Activated CD4-positive, alpha-beta T cell treated with anti-CD3 and anti-CD28 coated beads, Interleukin-2, amount 50 U/mL, for 16 hours (primary cell): ENCODE results near the gene ZHX3.

Experiments used
- DNase-seq: peaks from one replicate; pipeline ENCODE4 v3.0.0-alpha.2; 2020

The ZHX3 gene

DNA sequence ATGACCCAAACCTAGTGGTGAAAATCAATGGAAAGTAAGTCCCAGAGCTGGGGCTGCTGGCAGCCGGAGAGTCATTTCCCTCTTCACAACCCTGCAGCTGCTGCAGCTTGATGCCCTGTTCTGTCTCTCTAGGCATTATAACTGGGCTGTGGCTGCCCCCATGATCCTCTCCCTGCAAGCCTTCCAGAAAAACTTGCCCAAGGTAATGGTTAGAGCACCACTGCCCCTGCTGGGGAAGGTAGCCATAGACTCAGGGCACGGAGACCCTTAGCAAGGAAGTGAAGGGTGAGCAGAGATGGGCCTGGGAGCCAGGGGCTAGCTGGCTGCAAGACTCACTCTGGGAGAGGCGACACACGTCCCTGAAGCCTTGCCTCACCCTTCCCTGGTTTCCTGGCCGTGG lies 35.1 kb upstream of the ZHX3 start:
- no peak for DNase-seq

GRCh38 chr20:41352106-41352505 lies 34.6 kb upstream of the ZHX3 start:
- no peak for DNase-seq

DNA sequence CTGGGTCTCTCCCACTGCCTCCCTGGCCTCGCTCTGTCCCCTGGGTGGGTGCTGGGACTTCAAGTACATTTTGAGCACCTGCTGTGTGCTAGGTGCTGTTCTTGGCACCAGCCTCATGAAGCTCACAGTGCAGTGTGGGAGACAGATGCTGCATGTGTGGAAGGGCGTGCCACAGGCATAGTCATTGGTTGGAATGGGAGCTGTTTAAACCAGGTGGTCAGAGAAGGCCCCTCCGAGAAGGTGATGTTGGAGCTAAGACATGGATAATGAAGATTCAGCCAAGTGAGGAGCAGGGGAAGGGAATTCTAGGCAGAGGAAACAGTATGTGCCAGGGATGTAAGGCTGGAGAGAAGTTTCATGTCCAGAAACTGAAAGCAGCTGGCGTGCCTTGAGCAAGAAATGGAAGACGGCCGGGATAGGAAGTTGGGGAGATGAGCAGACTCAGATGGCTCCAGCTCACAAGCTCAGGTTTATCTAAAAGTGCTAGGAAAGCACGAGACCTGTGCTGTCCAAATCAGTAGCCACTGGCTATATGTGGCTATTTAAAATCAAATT lies 33.0 kb upstream of the ZHX3 start:
- no peak for DNase-seq

GRCh38 chr20:41349943-41350342 lies 32.4 kb upstream of the ZHX3 start:
- no peak for DNase-seq

DNA sequence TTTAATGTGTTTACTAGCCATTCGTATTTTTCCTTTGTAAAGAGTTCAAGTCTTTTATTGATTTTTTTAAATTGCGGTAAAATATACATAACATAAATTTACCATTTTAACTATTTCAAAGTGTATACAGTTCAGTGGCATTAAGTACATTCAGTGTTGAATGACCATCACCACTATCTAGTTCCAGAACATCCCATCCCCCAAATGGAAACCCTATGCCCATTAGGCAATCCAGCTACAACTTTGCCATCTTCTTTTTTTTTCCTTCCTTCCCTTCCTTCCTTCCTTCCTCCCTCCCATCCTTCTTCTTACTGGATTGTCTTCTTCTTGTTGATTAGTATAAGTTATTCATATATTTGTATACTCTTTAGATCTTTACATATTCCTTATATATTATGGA lies 31.7 kb upstream of the ZHX3 start:
- no peak for DNase-seq

DNA sequence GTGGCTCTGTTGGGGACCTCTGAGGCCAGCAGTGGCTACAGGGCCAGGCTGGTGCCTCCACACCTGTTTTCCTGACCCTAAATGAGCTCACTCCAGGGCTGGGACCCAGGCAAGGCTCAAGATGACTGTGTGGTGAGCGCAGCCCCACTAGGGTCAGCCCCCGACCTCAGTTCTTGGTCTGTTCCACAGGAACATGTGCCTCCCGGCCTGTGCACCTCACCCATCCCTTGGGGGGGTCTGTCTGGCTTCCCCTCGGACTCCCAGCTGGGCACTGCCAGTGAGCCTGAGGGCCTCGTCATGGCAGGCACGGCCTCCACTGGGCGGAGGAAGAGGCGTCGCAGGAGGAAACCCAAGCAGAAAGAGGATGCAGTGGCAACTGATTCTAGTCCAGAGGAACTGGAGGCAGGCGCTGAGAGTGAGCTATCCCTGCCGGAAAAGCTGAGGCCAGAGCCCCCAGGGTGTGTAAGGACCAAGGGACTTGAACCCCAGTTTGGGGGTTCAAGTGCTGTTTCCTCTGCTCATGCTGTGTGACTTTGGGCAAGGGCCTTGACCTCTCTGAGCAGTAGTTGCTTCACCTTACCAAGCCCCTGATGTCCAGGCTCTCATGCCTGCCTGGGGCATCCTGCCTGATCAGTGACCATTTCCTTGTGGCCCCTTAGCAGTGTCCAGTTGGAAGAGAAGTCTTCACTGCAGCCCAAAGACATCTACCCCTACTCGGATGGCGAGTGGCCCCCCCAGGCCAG lies 31.1 kb upstream of the ZHX3 start:
- DNase-seq, result no peak

DNA sequence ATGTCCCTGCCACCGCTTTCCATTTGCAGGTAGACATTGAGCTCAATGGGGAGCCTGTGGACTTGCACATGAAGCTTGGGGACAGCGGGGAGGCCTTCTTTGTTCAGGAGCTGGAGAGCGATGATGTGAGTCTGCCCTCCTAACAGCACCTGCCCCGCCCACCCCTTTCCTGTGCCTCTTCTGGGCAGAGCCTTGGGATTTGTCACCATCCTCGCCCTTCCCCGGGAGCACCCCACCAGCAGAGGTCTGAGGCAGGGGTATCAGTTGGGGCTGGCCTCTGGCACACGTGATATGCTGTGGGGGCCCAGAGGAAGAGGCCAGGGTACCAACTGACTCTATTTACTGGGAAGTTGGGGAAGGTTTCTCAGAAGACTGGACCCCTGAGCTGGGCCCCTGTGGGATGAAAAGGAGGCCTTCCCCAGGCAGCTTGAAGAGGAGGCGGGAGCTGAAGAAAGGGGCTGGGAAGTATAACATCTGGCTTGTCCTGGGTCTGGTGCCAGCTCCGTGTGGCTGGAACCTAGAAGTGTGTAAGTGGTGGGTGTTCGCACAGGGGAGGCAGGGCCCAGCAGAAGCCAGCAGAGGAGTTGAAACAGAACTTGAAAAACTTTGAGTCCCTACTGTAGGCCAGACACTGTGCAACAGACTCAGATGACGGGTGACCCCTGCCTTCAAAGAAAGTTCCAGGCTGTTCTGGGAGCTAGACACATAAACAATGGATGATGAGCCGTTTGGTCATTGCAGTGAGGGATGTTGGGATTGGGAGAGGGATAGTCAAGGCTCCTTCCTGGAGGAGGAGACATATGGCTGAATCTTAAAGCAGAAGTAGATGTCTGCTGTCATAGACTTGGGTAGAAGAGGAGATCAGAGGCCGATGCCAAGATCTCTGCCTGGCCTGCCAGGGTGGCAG lies 30.2 kb upstream of the ZHX3 start:
- no peak for DNase-seq

DNA sequence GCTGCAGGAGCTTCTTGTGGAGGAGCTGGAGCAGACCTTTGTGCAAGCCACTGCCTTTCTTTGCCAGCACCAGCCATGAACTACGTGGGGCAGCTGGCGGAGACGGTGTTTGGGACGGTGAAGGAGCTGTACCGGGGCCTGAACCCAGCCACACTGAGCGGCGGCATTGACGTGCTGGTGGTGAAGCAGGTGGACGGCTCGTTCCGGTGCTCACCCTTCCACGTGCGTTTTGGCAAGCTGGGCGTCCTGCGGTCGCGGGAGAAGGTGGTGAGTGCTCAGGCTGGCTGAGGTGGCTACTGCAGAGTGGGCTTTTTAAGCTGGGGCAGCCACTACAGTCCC lies 28.2 kb upstream of the ZHX3 start:
- no peak for DNase-seq

GRCh38 chr20:41344938-41345728 lies 27.6 kb upstream of the ZHX3 start:
- DNase-seq, result no peak

DNA sequence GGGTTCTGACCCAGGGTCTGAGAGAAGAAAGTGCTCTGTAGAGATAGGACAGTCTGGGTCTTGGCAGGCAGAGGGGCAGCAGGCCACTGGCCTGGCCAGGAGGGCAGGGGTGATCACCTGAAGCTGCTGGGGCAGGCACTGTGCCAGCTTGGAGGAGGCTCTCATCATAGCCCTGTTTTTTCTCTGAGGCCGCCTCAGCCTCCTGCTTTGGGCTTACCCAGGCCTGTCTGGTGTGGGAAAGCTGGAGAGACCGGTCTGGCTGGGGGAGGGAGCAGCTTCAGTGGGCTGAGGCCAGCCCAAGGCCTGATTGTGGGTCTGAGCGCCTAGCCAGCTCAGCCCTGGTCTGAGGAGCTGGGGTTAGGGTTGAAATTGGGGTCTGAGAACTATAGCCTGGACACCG lies 26.9 kb upstream of the ZHX3 start:
- DNase-seq, result no peak

- no peak for DNase-seq
Measured at GRCh38 chr20:41342474-41343464, 25.2 kb upstream of the ZHX3 start.

- DNase-seq, result peak; percentile 56
Measured at GRCh38 chr20:41340327-41341055, 23.0 kb upstream of the ZHX3 start, which contains the start of gene LPIN3. Gene LPIN3, plus strand, starts transcription at chr20:41340821. Its CDS starts 4,983 bp downstream, at chr20:41345804.

DNA sequence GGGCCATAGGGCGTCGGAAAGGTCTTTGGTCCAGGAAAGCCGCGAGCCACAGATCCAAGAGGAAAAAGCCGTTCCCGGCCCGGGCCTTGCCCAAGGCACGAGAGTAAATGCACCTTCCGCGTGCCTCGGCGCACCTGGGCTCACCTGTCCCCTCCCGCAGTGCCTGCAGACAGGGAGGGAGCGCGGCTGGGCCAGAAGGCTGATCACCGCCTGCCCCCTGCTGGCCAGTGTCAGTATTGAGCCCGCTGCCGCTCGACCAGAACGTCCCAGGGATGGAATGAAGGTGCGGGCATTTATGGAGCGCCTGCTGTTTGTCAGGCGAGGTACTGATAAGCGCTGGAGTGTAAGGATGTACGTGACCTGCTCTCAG lies 22.4 kb upstream of the ZHX3 start:
- peak; percentile 83 for DNase-seq

GRCh38 chr20:41336711-41337492 lies 19.4 kb upstream of the ZHX3 start:
- DNase-seq, result no peak

GRCh38 chr20:41335591-41335990 lies 18.1 kb upstream of the ZHX3 start:
- no peak for DNase-seq

DNA sequence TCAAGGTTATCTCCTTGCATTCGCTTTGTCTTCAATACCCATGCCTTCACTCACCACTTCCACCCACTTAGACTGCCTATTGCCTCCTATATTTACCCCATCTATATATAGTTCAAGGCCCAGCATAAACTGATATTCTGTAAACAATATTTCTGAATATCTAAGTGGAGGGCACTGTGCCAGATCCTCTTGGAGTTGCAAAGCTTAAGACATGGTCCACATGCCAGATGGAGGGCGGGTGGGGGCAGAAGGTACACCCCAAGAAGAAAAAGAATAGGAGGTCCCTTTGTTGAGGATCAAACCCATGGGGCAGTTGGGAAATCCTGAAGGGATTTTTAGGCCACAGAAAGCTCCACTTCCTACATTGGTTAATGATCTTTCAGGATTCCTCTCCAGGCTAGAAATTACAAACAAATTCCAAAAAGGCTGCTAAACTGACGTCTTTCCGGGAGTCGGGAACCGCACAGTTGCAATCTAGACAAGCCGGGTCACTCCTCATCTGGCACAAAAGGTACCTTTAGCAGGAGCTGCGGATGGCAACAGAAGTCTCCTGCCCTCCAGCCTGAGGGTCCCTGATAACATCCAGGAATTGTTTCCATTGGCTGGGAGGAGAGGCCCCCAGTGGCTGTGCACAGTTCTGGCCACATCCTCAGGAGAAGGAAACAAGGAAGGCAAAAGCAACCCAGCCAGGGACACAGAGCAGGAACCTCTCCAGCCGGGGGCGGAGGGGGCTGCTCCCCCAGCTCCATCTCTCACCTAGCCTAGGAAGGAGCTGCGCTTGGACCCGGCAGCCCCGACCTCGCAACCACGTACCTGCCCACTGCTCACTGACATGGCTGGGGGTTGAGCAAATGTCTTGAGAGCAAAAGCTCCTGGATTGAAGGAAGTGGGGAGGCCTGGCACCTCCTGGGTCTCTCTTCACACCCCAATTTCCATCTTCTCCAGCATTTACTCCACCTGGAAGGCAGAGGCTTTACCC lies 17.2 kb upstream of the ZHX3 start:
- DNase-seq, result no peak

DNA sequence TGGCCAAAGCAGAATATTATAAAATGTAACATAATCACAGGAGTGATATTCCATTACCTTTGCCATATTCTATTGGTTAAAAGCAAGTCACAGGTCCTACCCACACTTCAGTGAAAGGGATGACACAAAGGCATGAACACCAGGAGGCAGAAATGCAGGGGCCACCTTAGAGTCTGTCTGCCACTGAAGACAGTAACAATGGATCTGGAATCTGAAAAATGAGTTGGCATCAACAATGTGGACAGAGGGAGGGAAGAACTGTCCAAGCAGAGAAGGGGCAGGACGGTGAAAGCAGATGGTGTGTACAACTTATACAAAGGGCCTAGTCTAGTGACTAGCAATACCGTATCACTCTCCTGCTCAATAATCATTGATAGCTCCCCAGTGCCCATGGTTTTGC lies 16.5 kb upstream of the ZHX3 start:
- DNase-seq, result no peak

- DNase-seq, result no peak
Measured at GRCh38 chr20:41331731-41332130, 14.2 kb upstream of the ZHX3 start.

GRCh38 chr20:41330941-41331340 lies 13.4 kb upstream of the ZHX3 start:
- no peak for DNase-seq
